Endometrial microvascular endothelial cells (primary cell): ENCODE data around the gene NMT1. TPM values are rescaled to one million over a fixed set of nuclear protein-coding genes. Genes with fewer than 3 reads are reported as not detected.
"Not testable (repeated sequence)": the region's sequence is repeated elsewhere in the genome, so short reads cannot be mapped to it uniquely, and the experiment has no call there.

Experiments
- in situ Hi-C: cut with HindIII; loops from 2 replicates; pipeline ENCODE4 v1.10.0; 2017; ENCODE audit warnings: low sequenced_read_pairs, low pct_unique_long_range_greater_than_20kb; ENCODE audit errors: inconsistent ontology term
- total RNA-seq: library from RNA; depleted of rRNA; stranded (reverse); fragments of >200 nt; gene quantifications from one replicate; pipeline ENCODE4 v1.2.3, GENCODE V29; 2015; ENCODE audit errors: inconsistent ontology term

The NMT1 gene
- total RNA-seq, 1 donor from 2014 or later: 95.8 TPM

- in situ Hi-C loops: no loop called here
Observed at GRCh38 chr17:45113424-45113754, 52.3 kb downstream of the NMT1 start.

GRCh38 chr17:45114117-45114932 is 53.2 kb downstream of the NMT1 start:
- in situ Hi-C loops: no loop called here

- in situ Hi-C loops: no loop called here
Observed at GRCh38 chr17:45115015-45115625, 54.0 kb downstream of the NMT1 start.

GRCh38 chr17:45115871-45116270 is 54.8 kb downstream of the NMT1 start:
- in situ Hi-C loops: no loop called here

GRCh38 chr17:45116434-45117016 is 55.4 kb downstream of the NMT1 start:
- in situ Hi-C loops: no loop called here

GRCh38 chr17:45117334-45117733 is 56.2 kb downstream of the NMT1 start:
- in situ Hi-C loops: no loop called here

GRCh38 chr17:45117848-45118646 is 56.9 kb downstream of the NMT1 start:
- in situ Hi-C loops: no loop called here

GRCh38 chr17:45118691-45119090 is 57.6 kb downstream of the NMT1 start:
- in situ Hi-C loops: no loop called here

- in situ Hi-C loops: no loop called here
Observed at GRCh38 chr17:45119964-45120363, 58.8 kb downstream of the NMT1 start.

GRCh38 chr17:45120558-45120957 is 59.4 kb downstream of the NMT1 start:
- in situ Hi-C loops: no loop called here

- in situ Hi-C loops: no loop called here
Observed at GRCh38 chr17:45121055-45121454, 59.9 kb downstream of the NMT1 start.

GRCh38 chr17:45123076-45123770 is 62.1 kb downstream of the NMT1 start:
- in situ Hi-C loops: no loop called here

- in situ Hi-C loops: no loop called here
Observed at GRCh38 chr17:45123930-45124796, 63.0 kb downstream of the NMT1 start.

GRCh38 chr17:45124797-45125122 is 63.6 kb downstream of the NMT1 start:
- in situ Hi-C loops: not testable (repeated sequence)

GRCh38 chr17:45125509-45125908 is 64.4 kb downstream of the NMT1 start:
- in situ Hi-C loops: no loop called here

- in situ Hi-C loops: no loop called here
Observed at GRCh38 chr17:45127207-45127547, 66.1 kb downstream of the NMT1 start.

- in situ Hi-C loops: no loop called here
Observed at GRCh38 chr17:45127548-45128300, 66.6 kb downstream of the NMT1 start.

GRCh38 chr17:45128331-45128730 is 67.2 kb downstream of the NMT1 start:
- in situ Hi-C loops: no loop called here
